ENCODE results near the gene CBLN3. TPM values are rescaled to one million over a fixed set of nuclear protein-coding genes. Genes with fewer than 3 reads are reported as not detected.

CBLN3 gene
- total RNA-seq, 1 donor, result 1.7 TPM

DNA sequence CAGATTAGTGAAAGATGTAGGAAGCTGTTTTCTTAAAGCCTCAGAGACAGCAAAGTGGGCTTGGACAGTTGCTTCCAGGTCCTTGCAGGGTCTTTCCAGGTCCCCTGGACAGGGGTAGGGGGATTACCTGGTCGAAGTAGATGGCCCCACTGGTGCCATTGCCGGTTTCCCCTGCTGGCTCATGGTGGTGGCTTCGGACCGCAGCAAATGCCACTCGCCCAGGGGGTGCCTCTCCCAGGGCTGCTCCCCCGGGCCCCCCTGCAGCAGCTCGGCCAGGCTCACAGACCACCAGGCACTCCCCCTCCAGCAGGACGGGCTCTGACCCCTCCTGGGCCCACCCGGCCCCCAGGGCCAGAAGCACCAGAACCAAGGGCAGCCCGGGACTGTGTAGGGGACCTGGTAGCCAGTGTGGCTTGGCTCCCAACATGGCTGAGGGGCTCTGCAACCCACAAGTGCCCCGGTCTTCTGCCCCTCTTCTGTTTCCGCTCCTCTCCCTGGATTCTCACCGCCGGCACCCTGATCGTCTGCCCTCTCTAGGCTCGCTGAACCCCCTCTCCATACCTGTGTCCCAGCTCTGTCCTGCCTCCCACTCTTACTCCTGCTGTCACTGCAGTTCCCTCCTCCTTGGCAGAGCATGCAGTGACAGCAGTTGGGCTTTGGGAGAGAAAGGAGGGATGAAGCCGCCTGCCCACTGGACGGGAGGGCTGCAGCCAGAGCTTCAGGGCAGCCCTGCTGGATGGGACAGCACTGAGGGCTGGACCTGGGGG is 657 bp downstream of the CBLN3 start:
- no peak for TF ChIP-seq CTCF (IDR thresholded peaks at IDR 0.05; ENCODE audit: insufficient read depth, low read depth, low read length)
- H3K4me3 ChIP-seq (ENCODE audit: low read depth, low read length), result peak overlapping the region; percentile 69
- no peak for DNase-seq (ENCODE audit: low read depth)

GRCh38 chr14:24427537-24428508 is 1.6 kb downstream of the CBLN3 start:
- no peak for DNase-seq (ENCODE audit: low read depth)
- no peak overlapping the region for H3K4me3 ChIP-seq (ENCODE audit: low read depth, low read length)
- TF ChIP-seq CTCF (IDR thresholded peaks at IDR 0.05; ENCODE audit: insufficient read depth, low read depth, low read length), result no peak

DNA sequence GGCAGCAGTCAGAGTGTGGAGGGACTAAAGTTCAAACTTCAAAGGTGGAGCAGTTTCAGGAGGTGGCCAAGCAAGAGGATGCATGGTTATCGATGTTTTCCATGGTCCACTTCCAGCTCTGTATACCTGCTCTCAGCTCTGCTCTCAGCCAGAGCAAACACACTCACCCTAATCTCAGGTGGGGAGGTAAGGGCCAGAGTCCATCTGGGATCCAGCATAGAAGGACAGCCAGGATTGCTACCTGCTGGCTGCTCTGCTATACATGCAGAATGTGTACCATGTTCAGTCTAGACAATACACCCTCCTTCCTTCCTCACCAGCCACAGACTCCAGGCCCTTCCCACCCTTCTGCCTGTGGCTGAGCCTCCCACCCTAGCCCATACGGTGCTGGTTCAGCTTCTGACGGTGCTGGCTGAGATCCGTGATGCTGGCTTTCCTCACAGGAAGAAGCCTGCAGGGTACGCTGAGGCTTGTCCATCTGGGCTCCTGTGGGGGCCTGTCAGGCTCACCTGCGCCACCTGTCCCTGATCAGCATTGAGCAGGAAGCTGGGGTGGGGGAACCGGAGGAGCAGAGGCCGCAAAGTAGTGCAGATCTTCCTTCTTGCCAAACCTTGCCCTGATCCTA is 2.4 kb downstream of the CBLN3 start:
- H3K4me3 ChIP-seq (ENCODE audit: low read depth, low read length), result no peak overlapping the region
- no peak for TF ChIP-seq CTCF (IDR thresholded peaks at IDR 0.05; ENCODE audit: insufficient read depth, low read depth, low read length)
- DNase-seq (ENCODE audit: low read depth), result no peak

DNA sequence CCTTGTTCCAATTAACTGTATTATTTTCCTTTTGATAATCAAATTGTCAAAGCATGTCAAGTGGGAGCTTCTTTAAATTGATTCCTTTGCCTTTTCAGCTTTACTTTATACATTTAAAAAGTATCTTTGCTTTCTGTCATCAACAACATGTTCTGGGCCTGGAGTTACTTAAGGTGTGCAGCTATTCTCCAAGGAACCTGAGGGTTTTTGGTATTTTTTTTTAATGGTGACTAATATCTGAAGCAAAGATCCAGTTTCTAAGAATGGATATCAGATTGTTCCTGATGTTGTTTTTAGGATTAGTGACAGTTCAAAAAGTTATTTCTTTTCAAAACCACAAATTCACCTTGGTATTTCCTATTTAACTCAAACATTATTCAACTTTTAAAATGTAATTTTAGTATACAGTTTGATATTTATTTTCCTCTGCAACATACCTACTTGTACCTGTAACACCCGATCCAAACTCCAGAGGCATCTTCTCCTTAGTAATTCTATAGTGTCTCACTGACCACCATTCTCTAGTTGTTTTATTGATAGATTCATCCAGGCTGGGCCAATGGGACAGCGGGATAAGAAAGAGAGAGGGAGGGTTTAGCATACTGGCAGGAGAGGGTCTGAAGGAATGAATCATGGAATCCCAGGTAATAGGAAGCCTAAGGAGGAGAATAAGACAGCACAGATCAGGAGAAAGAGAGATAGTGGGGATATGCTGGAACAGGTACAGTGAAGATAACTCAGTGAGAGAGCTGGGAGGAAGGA is 3.1 kb downstream of the CBLN3 start:
- no peak for TF ChIP-seq CTCF (IDR thresholded peaks at IDR 0.05; ENCODE audit: insufficient read depth, low read depth, low read length)
- H3K4me3 ChIP-seq (ENCODE audit: low read depth, low read length), result no peak overlapping the region
- DNase-seq (ENCODE audit: low read depth), result no peak

- TF ChIP-seq CTCF (IDR thresholded peaks at IDR 0.05; ENCODE audit: insufficient read depth, low read depth, low read length), result no peak
- H3K4me3 ChIP-seq (ENCODE audit: low read depth, low read length), result no peak overlapping the region
- peak; percentile 75 for DNase-seq (ENCODE audit: low read depth)
These were observed 3.8 kb downstream of the CBLN3 start for GRCh38 chr14:24425704-24426103.

All from fibroblast of villous mesenchyme (primary cell).